ENCODE data around the gene PML.

- TF ChIP-seq CTCF (IDR thresholded peaks at IDR 0.05; ENCODE audit: poor library complexity), result no peak
- TF ChIP-seq EZH2phosphoT487 (IDR thresholded peaks at IDR 0.05; ENCODE audit: low read depth, severe bottlenecking, unreplicated experiment), result no peak
Observed at GRCh38 chr15:73949496-73949895, 45.0 kb upstream of the PML start.

Data from hepatocyte (in vitro differentiated cells).